Panc1 (cell line): ENCODE data around the gene EGFL7.

Experiments
- CTCF ChIP-seq: fragments of 450-650 bp; IDR thresholded peaks from 2 replicates; pipeline ENCODE4 v1.5.1; 2017; ENCODE audit warnings: mild to moderate bottlenecking
- POLR2AphosphoS5 ChIP-seq: IDR thresholded peaks from 2 replicates; pipeline ENCODE4 v1.6.1; 2012; ENCODE audit warnings: mild to moderate bottlenecking, low read depth, low read length, moderate library complexity
- REST ChIP-seq, 2 experiments: IDR thresholded peaks; 2 replicates each; pipeline ENCODE4 v1.6.1; 2011 to 2012; ENCODE audit warnings: low read depth in 2 of 2, control low read depth in 1 of 2, low read length in 1 of 2, mild to moderate bottlenecking in 1 of 2, moderate library complexity in 1 of 2; ENCODE audit not compliant: insufficient read depth in 1 of 2
- SIN3A ChIP-seq: IDR thresholded peaks from 2 replicates; pipeline ENCODE4 v1.6.1; 2012; ENCODE audit warnings: low read depth, mild to moderate bottlenecking, low read length, moderate library complexity, borderline replicate concordance; ENCODE audit not compliant: insufficient read depth

GRCh38 chr9:136621734-136622093 lies 41.0 kb upstream of the EGFL7 start:
- TF ChIP-seq CTCF (no peak), REST (IDR thresholded peaks at IDR 0.05; ENCODE audit: insufficient read depth in 1 of 2, low read depth in 2 of 2, low read length in 1 of 2) (no peak), SIN3A (no peak), POLR2AphosphoS5 (no peak)
